Esophagus muscularis mucosa (tissue), 4 donors: ENCODE measurements around the gene ATP4B.

ENCODE experiments used
- CTCF ChIP-seq, 3 experiments: fragments of 200-600 bp in 2 of 3; fragments of 450-650 bp in 1 of 3; sonication (generic) in 2 of 3; IDR thresholded peaks; one replicate each; pipeline ENCODE4 v1.5.1; 2017 to 2019; ENCODE audit warnings: antibody characterized with exemption in 3 of 3, mild to moderate bottlenecking in 2 of 3, moderate library complexity in 1 of 3
- EP300 ChIP-seq: sonication (generic); formaldehyde crosslinking; IDR thresholded peaks from one replicate; pipeline ENCODE4 v1.6.1; 2017; ENCODE audit warnings: antibody characterized with exemption
- POLR2A ChIP-seq: fragments of 450-650 bp; IDR thresholded peaks from one replicate; pipeline ENCODE4 v1.6.1; 2017; ENCODE audit warnings: antibody characterized with exemption, moderate library complexity, mild to moderate bottlenecking, low read depth
- POLR2AphosphoS5 ChIP-seq, 2 donors: sonication (generic); formaldehyde crosslinking; IDR thresholded peaks; one replicate each; pipeline ENCODE4 v1.6.1; 2017; ENCODE audit warnings: antibody characterized with exemption in 2 of 2

GRCh38 chr13:113671066-113672001, 13.3 kb upstream of the ATP4B start:
- TF ChIP-seq CTCF (IDR thresholded peaks at IDR 0.05) (no peak), POLR2A (no peak), POLR2AphosphoS5 (IDR thresholded peaks at IDR 0.05) (no peak), EP300 (no peak)
